Neutrophil (primary cell): Measurements from ENCODE around the gene GPC6.

Experiments used
- H3K27ac ChIP-seq: fragments of 200-600 bp; sonication (generic); 2 replicates; pipeline ENCODE4 v1.5.1; 2016; ENCODE audit warnings: mild to moderate bottlenecking, moderate library complexity
- H3K27me3 ChIP-seq: fragments of 200-600 bp; sonication (generic); 2 replicates; pipeline ENCODE4 v1.6.0; 2016; ENCODE audit warnings: mild to moderate bottlenecking
- H3K36me3 ChIP-seq: fragments of 200-600 bp; sonication (generic); 2 replicates; pipeline ENCODE4 v1.5.1; 2017
- H3K4me1 ChIP-seq, 2 experiments: fragments of 200-600 bp in 1 of 2; sonication (generic) in 1 of 2; 1 replicate in 1 of 2; 2 replicates in 1 of 2; pipeline versions ENCODE4 v1.5.1 to v1.6.1; 2013 to 2016; ENCODE audit warnings: low read depth in 1 of 2, low read length in 1 of 2, mild to moderate bottlenecking in 1 of 2, moderate library complexity in 1 of 2; ENCODE audit not compliant: control insufficient read depth in 1 of 2, insufficient read depth in 1 of 2
- H3K4me3 ChIP-seq, 2 experiments: fragments of 200-600 bp in 1 of 2; sonication (generic) in 1 of 2; 1 replicate in 1 of 2; 2 replicates in 1 of 2; pipeline ENCODE4 v1.5.1; 2013 to 2016; ENCODE audit warnings: low read depth in 1 of 2, low read length in 1 of 2, mild to moderate bottlenecking in 1 of 2, moderate library complexity in 1 of 2
- H3K9me3 ChIP-seq: fragments of 200-600 bp; sonication (generic); 2 replicates; pipeline ENCODE4 v1.5.1; 2016
- CTCF ChIP-seq: fragments of 200-600 bp; sonication (generic); IDR thresholded peaks from 2 replicates; pipeline ENCODE4 v1.5.1; 2016; ENCODE audit warnings: antibody characterized with exemption

Gene GPC6

GRCh38 chr13:93416736-93417355, 190.2 kb downstream of the GPC6 start:
- Histone ChIP-seq H3K4me3 (no peak overlapping the region), H3K36me3 (no peaks in the 10 kb centered on the region), H3K9me3 (no peaks in the 10 kb centered on the region), H3K27me3 (no peaks in the 10 kb centered on the region), H3K27ac (no peak overlapping the region), H3K4me1 (no peaks in the 10 kb centered on the region)
- TF ChIP-seq CTCF: no peak

GRCh38 chr13:93418398-93418797, 191.8 kb downstream of the GPC6 start:
- TF ChIP-seq CTCF: no peak
- no peaks in the 10 kb centered on the region for H3K36me3 ChIP-seq

GRCh38 chr13:93420206-93420605, 193.6 kb downstream of the GPC6 start:
- H3K9me3 ChIP-seq: no peaks in the 10 kb centered on the region
- no peak overlapping the region for H3K27ac ChIP-seq
- H3K36me3 ChIP-seq: no peaks in the 10 kb centered on the region
- H3K27me3 ChIP-seq: no peaks in the 10 kb centered on the region
- H3K4me1 ChIP-seq: no peaks in the 10 kb centered on the region
- TF ChIP-seq CTCF: no peak
- H3K4me3 ChIP-seq: no peak overlapping the region

More at GRCh38 chr13:93418398-93418797, 191.8 kb downstream of the GPC6 start:
- Histone ChIP-seq H3K4me1 (no peaks in the 10 kb centered on the region), H3K27me3 (no peaks in the 10 kb centered on the region), H3K4me3 (no peak overlapping the region), H3K9me3 (no peaks in the 10 kb centered on the region), H3K27ac (no peak overlapping the region)

- H3K36me3 ChIP-seq: no peaks in the 10 kb centered on the region
- H3K4me1 ChIP-seq: no peaks in the 10 kb centered on the region
- H3K27me3 ChIP-seq: no peaks in the 10 kb centered on the region
- no peaks in the 10 kb centered on the region for H3K9me3 ChIP-seq
- no peak overlapping the region for H3K4me3 ChIP-seq
- TF ChIP-seq CTCF: no peak
- H3K27ac ChIP-seq: no peak overlapping the region
These were observed 194.3 kb downstream of the GPC6 start for GRCh38 chr13:93420887-93421286.

GRCh38 chr13:93422980-93423543, 196.5 kb downstream of the GPC6 start:
- no peaks in the 10 kb centered on the region for H3K9me3 ChIP-seq

More at GRCh38 chr13:93422980-93423543, 196.5 kb downstream of the GPC6 start:
- Histone ChIP-seq H3K4me3 (no peak overlapping the region), H3K36me3 (no peaks in the 10 kb centered on the region), H3K4me1 (no peaks in the 10 kb centered on the region), H3K27ac (no peak overlapping the region), H3K27me3 (no peaks in the 10 kb centered on the region)
- no peak for TF ChIP-seq CTCF
